Transverse colon (tissue), 4 donors: ENCODE results near the gene KLHDC3.

Experiments
- CTCF ChIP-seq, 5 experiments: fragments of 200-600 bp in 3 of 5; fragments of 450-650 bp in 2 of 5; sonication (generic) in 3 of 5; IDR thresholded peaks; 1 replicate in 2 of 5; 2 replicates in 3 of 5; pipeline ENCODE4 v1.5.1; 2016 to 2017; ENCODE audit warnings: antibody characterized with exemption in 5 of 5, inconsistent platforms in 3 of 5, mild to moderate bottlenecking in 2 of 5, moderate library complexity in 1 of 5
- POLR2A ChIP-seq: fragments of 450-650 bp; IDR thresholded peaks from one replicate; pipeline ENCODE4 v1.6.1; 2016; ENCODE audit warnings: antibody characterized with exemption, mild to moderate bottlenecking, moderate library complexity
- POLR2AphosphoS5 ChIP-seq, 3 donors: sonication (generic); formaldehyde crosslinking; IDR thresholded peaks; one replicate each; pipeline ENCODE4 v1.6.1; 2016; ENCODE audit warnings: antibody characterized with exemption in 3 of 3

GRCh38 chr6:42988486-42989020 lies 25.5 kb upstream of the KLHDC3 start:
- TF ChIP-seq CTCF (IDR thresholded peaks at IDR 0.05) (no peak), POLR2AphosphoS5 (IDR thresholded peaks at IDR 0.05) (no peak), POLR2A (no peak)
